HepG2 (cell line): ENCODE measurements around the gene TALDO1. TPM values are rescaled to one million over a fixed set of nuclear protein-coding genes. Genes with fewer than 3 reads are reported as not detected.

Experiments
- ATF5 ChIP-seq: sonication (generic); formaldehyde crosslinking; IDR thresholded peaks from 2 replicates; pipeline ENCODE4 v1.4.0; 2020; ENCODE audit warnings: mild to moderate bottlenecking, low read depth, missing genetic modification reagents
- ATF6 ChIP-seq: sonication (generic); formaldehyde crosslinking; conservative IDR thresholded peaks from 2 replicates; pipeline ENCODE4 v1.4.0; 2020; ENCODE audit warnings: missing genetic modification reagents
- CTCF ChIP-seq: sonication (generic); formaldehyde crosslinking; IDR thresholded peaks from 2 replicates; pipeline ENCODE4 v1.5.0; 2020; ENCODE audit warnings: mild to moderate bottlenecking, missing genetic modification reagents, moderate library complexity
- KDM4B ChIP-seq: sonication (generic); formaldehyde crosslinking; IDR thresholded peaks from 2 replicates; pipeline ENCODE4 v1.4.0; 2020; ENCODE audit warnings: missing genetic modification reagents
- KLF15 ChIP-seq: sonication (generic); formaldehyde crosslinking; IDR thresholded peaks from 2 replicates; pipeline ENCODE4 v1.8.1; 2023; ENCODE audit warnings: borderline replicate concordance, mild to moderate bottlenecking, inconsistent platforms, missing genetic modification reagents, mixed read lengths
- MED13 ChIP-seq: sonication (generic); formaldehyde crosslinking; IDR thresholded peaks from 2 replicates; pipeline ENCODE4 v1.5.0; 2020; ENCODE audit warnings: missing genetic modification reagents
- MXI1 ChIP-seq: IDR thresholded peaks from 3 replicates; pipeline ENCODE4 v1.6.1; 2012; ENCODE audit warnings: low read depth, low read length, inconsistent platforms, borderline replicate concordance
- SALL2 ChIP-seq: sonication (generic); formaldehyde crosslinking; IDR thresholded peaks from 2 replicates; pipeline ENCODE4 v1.8.1; 2023; ENCODE audit warnings: mild to moderate bottlenecking, missing genetic modification reagents, inconsistent platforms
- SRSF4 ChIP-seq: fragments of 200-400 bp; formaldehyde crosslinking; IDR thresholded peaks from one replicate; pipeline ENCODE4 v1.6.1; 2018; ENCODE audit warnings: mild to moderate bottlenecking, low read depth, low read length, moderate library complexity; ENCODE audit not compliant: poor library complexity, severe bottlenecking
- TAF15 ChIP-seq: fragments of 200-400 bp; formaldehyde crosslinking; IDR thresholded peaks from one replicate; pipeline ENCODE4 v1.6.1; 2018; ENCODE audit warnings: mild to moderate bottlenecking, low read depth, low read length; ENCODE audit not compliant: poor library complexity, severe bottlenecking
- ZMYM3 ChIP-seq: sonication (generic); formaldehyde crosslinking; IDR thresholded peaks from 2 replicates; pipeline ENCODE4 v1.5.1; 2020; ENCODE audit warnings: mild to moderate bottlenecking, missing genetic modification reagents
- ZNF142 ChIP-seq: sonication (generic); formaldehyde crosslinking; IDR thresholded peaks from 2 replicates; pipeline ENCODE4 v1.4.0; 2020; ENCODE audit warnings: missing genetic modification reagents
- ZNF850 ChIP-seq: sonication (generic); formaldehyde crosslinking; conservative IDR thresholded peaks from 2 replicates; pipeline ENCODE4 v1.9.0; 2021; ENCODE audit warnings: mild to moderate bottlenecking, missing genetic modification reagents
- polyA plus RNA-seq, 8 experiments: library from polyadenylated mRNA; depleted of rRNA in 3 of 8; stranded (reverse) in 7 of 8; unstranded in 1 of 8; fragments of >200 nt; fragmentation: Illumina TruSeq in 4 of 8; extraction: Trizol in 4 of 8; gene quantifications; 2 replicates each; pipeline versions ENCODE4 v1.2.1 to v1.2.3, GENCODE V29; 2011 to 2016; ENCODE audit warnings: low read depth in 4 of 8, missing spikeins in 1 of 8, mixed read lengths in 1 of 8; ENCODE audit not compliant: insufficient read depth in 1 of 8
- total RNA-seq, 5 experiments: library from RNA; depleted of rRNA; stranded (reverse); fragments of >200 nt; fragmentation: Illumina TruSeq; extraction: Trizol; gene quantifications; 2 replicates each; pipeline ENCODE4 v1.2.3, GENCODE V29; 2016; ENCODE audit warnings: low read depth in 1 of 5

The TALDO1 gene
- total and polyA plus RNA-seq, 2 of the 13 experiments (the other 11 are each of a cell fraction or from before 2014, with no cell fraction given) = 107 to 240 TPM

- TF ChIP-seq SRSF4 (no peak), KLF15 (CRISPR knock-in tag) (no peak), SALL2 (CRISPR knock-in tag) (peak; percentile 65; the same call in 1 of the 2 replicates), ATF5 (CRISPR knock-in tag) (no peak), MED13 (CRISPR knock-in tag) (0 out of 2 replicates have a peak, but pooled peaks have one; percentile 37), ZMYM3 (no peak), TAF15 (no peak), ZNF850 (CRISPR knock-in tag) (no peak), ATF6 (CRISPR knock-in tag) (no peak; the same call in 1 of the 2 replicates), ZNF142 (no peak), MXI1 (no peak), KDM4B (CRISPR knock-in tag) (no peak), CTCF (no peak)
Observed at GRCh38 chr11:705646-706438, 41.4 kb upstream of the TALDO1 start, which contains the start of gene EPS8L2 (continued).
